ENCODE data around the gene PLEK. TPM values are rescaled to one million over a fixed set of nuclear protein-coding genes. Genes with fewer than 3 reads are reported as not detected.

Gene PLEK
- total and polyA plus RNA-seq, 2 of the 13 experiments (the other 11 are each of a cell fraction or from before 2014, with no cell fraction given), result not detected

DNA sequence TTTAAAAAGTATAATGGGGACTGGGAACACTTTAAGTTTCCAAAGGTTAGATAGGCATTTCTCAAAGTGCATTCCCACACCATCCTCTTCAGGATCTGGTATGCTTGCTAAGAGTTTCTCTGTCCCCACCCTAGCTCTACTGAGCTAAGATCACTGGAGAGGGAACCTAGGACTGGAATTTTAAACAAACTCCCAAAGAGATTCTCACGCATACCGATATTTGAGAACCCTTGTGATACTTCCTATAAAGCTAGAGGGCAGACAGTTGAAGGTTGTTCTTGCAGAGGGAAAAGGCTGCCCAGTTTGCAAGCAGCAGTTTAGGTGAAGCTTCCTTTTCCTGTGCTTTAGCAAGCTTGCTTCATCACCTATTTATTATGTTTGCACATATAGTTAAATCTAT lies 49.0 kb upstream of the PLEK start:
- intact Hi-C loops (cut with micrococcal nuclease; ENCODE audit: unreplicated experiment) (no loop called here), in situ Hi-C loops (cut with HindIII; ENCODE audit: extremely low pct_ligation_motif_present, low pct_unique_long_range_greater_than_20kb) (no loop called here)
- no peak for FAIRE-seq
- ChIA-PET POLR2A (no interaction called here), CTCF (ENCODE audit: low intra/inter-chr PET ratio, low total read pairs) (no interaction called here)
- no peak overlapping the region for H2AFZ ChIP-seq (ENCODE audit: low read length)
- peaks cover 9 to 37% of the 10 kb centered on the region in 2 experiments for H3K27me3 ChIP-seq (ENCODE audit: control insufficient read depth in 1 of 2, insufficient read depth in 2 of 2, low read length in 2 of 2)
- no peaks in the 10 kb centered on the region; the same call in 1 of the 2 replicates for H4K20me1 ChIP-seq (ENCODE audit: insufficient read depth, low read length)
- no peaks in the 10 kb centered on the region for H3K79me2 ChIP-seq (ENCODE audit: insufficient read depth, low read length)
- ATAC-seq, result no peak
- 31% methylated on average over 2 of the region's 2 CpGs for WGBS (ENCODE audit: low lambda C conversion rate)
- H3K27ac ChIP-seq (ENCODE audit: extremely low read length, insufficient read depth, low read length), result no peak overlapping the region
- DNase-seq (ENCODE audit: low spot score), result no peak
- BruUV-seq (replicated peaks), result no TSS peak
- H3K4me1 ChIP-seq (ENCODE audit: insufficient read depth, low read length), result no peaks in the 10 kb centered on the region; the same call in 1 of the 2 replicates
- H3K36me3 ChIP-seq (replicated peaks in 1 of 2; ENCODE audit: control insufficient read depth in 1 of 2, insufficient read depth in 2 of 2, low read length in 2 of 2), result no peaks in the 10 kb centered on the region
- no peaks in the 10 kb centered on the region for H3K9me3 ChIP-seq (ENCODE audit: low read length)
- no peak overlapping the region for H3K4me2 ChIP-seq (ENCODE audit: low read depth, low read length)
- H3K4me3 ChIP-seq (replicated peaks in 1 of 3; ENCODE audit: insufficient read depth in 1 of 3, low read depth in 2 of 3, low read length in 3 of 3), result no peak overlapping the region
- no peak overlapping the region for H3K9ac ChIP-seq (ENCODE audit: insufficient read depth, low read depth, low read length)
- no peak for TF ChIP-seq PAF1 (CRISPR knock-in tag; IDR thresholded peaks at IDR 0.05)
- TF ChIP-seq, protein P1, sequence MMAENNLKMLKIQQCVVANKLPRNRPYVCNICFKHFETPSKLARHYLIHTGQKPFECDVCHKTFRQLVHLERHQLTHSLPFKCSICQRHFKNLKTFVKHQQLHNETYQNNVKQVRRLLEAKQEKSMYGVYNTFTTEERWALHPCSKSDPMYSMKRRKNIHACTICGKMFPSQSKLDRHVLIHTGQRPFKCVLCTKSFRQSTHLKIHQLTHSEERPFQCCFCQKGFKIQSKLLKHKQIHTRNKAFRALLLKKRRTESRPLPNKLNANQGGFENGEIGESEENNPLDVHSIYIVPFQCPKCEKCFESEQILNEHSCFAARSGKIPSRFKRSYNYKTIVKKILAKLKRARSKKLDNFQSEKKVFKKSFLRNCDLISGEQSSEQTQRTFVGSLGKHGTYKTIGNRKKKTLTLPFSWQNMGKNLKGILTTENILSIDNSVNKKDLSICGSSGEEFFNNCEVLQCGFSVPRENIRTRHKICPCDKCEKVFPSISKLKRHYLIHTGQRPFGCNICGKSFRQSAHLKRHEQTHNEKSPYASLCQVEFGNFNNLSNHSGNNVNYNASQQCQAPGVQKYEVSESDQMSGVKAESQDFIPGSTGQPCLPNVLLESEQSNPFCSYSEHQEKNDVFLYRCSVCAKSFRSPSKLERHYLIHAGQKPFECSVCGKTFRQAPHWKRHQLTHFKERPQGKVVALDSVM (CRISPR knock-in tag; IDR thresholded peaks at IDR 0.05), result no peak
- TF ChIP-seq, protein P2, sequence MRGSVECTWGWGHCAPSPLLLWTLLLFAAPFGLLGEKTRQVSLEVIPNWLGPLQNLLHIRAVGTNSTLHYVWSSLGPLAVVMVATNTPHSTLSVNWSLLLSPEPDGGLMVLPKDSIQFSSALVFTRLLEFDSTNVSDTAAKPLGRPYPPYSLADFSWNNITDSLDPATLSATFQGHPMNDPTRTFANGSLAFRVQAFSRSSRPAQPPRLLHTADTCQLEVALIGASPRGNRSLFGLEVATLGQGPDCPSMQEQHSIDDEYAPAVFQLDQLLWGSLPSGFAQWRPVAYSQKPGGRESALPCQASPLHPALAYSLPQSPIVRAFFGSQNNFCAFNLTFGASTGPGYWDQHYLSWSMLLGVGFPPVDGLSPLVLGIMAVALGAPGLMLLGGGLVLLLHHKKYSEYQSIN (CRISPR knock-in tag; IDR thresholded peaks at IDR 0.05; ENCODE audit: borderline replicate concordance), result no peak
- TF ChIP-seq, protein P3, sequence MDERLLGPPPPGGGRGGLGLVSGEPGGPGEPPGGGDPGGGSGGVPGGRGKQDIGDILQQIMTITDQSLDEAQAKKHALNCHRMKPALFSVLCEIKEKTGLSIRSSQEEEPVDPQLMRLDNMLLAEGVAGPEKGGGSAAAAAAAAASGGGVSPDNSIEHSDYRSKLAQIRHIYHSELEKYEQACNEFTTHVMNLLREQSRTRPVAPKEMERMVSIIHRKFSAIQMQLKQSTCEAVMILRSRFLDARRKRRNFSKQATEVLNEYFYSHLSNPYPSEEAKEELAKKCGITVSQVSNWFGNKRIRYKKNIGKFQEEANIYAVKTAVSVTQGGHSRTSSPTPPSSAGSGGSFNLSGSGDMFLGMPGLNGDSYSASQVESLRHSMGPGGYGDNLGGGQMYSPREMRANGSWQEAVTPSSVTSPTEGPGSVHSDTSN (CRISPR knock-in tag; IDR thresholded peaks at IDR 0.05), result no peak
- TF ChIP-seq, protein P4, sequence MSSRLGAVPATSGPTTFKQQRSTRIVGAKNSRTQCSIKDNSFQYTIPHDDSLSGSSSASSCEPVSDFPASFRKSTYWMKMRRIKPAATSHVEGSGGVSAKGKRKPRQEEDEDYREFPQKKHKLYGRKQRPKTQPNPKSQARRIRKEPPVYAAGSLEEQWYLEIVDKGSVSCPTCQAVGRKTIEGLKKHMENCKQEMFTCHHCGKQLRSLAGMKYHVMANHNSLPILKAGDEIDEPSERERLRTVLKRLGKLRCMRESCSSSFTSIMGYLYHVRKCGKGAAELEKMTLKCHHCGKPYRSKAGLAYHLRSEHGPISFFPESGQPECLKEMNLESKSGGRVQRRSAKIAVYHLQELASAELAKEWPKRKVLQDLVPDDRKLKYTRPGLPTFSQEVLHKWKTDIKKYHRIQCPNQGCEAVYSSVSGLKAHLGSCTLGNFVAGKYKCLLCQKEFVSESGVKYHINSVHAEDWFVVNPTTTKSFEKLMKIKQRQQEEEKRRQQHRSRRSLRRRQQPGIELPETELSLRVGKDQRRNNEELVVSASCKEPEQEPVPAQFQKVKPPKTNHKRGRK (CRISPR knock-in tag; IDR thresholded peaks at IDR 0.05), result no peak
- TF ChIP-seq KDM5A (IDR thresholded peaks at IDR 0.05; ENCODE audit: borderline replicate concordance, low read length), result no peak
- no peak for TF ChIP-seq ZNF691 (CRISPR knock-in tag; IDR thresholded peaks at IDR 0.05; ENCODE audit: borderline replicate concordance, low read depth)
- no peak for TF ChIP-seq SP4 (CRISPR knock-in tag; IDR thresholded peaks at IDR 0.05)
- TF ChIP-seq ZNF816 (CRISPR knock-in tag; IDR thresholded peaks at IDR 0.05; ENCODE audit: borderline replicate concordance), result no peak
- no peak for TF ChIP-seq IKZF4 (CRISPR knock-in tag; IDR thresholded peaks at IDR 0.05; ENCODE audit: borderline replicate concordance, low read depth, not compliant biosample characterization)
- no peak for TF ChIP-seq CREB1 (IDR thresholded peaks at IDR 0.05)
- no peak for TF ChIP-seq CREB1 (CRISPR knock-in tag; IDR thresholded peaks at IDR 0.05)
- TF ChIP-seq, protein P5, sequence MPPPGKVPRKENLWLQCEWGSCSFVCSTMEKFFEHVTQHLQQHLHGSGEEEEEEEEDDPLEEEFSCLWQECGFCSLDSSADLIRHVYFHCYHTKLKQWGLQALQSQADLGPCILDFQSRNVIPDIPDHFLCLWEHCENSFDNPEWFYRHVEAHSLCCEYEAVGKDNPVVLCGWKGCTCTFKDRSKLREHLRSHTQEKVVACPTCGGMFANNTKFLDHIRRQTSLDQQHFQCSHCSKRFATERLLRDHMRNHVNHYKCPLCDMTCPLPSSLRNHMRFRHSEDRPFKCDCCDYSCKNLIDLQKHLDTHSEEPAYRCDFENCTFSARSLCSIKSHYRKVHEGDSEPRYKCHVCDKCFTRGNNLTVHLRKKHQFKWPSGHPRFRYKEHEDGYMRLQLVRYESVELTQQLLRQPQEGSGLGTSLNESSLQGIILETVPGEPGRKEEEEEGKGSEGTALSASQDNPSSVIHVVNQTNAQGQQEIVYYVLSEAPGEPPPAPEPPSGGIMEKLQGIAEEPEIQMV (CRISPR knock-in tag; IDR thresholded peaks at IDR 0.05; ENCODE audit: low read depth), result no peak
- no peak for TF ChIP-seq TOPORS (CRISPR knock-in tag; IDR thresholded peaks at IDR 0.05)
- TF ChIP-seq TEAD2 (CRISPR knock-in tag; IDR thresholded peaks at IDR 0.05), result no peak
- TF ChIP-seq BCL6 (CRISPR knock-in tag; IDR thresholded peaks at IDR 0.05), result no peak
- no peak for TF ChIP-seq ZNF768 (CRISPR knock-in tag; IDR thresholded peaks at IDR 0.05)
- TF ChIP-seq ZSCAN30 (CRISPR knock-in tag; IDR thresholded peaks at IDR 0.05), result no peak

Measured in HepG2 (cell line).